GM19452 (cell line): ENCODE data around the gene GDPGP1.

ENCODE experiments used
- ATAC-seq: cut with Tn5 transposase; IDR thresholded peaks from one replicate; pipeline ENCODE4 v1.9.1; 2021; ENCODE audit not compliant: unreplicated experiment

GDPGP1 gene

DNA sequence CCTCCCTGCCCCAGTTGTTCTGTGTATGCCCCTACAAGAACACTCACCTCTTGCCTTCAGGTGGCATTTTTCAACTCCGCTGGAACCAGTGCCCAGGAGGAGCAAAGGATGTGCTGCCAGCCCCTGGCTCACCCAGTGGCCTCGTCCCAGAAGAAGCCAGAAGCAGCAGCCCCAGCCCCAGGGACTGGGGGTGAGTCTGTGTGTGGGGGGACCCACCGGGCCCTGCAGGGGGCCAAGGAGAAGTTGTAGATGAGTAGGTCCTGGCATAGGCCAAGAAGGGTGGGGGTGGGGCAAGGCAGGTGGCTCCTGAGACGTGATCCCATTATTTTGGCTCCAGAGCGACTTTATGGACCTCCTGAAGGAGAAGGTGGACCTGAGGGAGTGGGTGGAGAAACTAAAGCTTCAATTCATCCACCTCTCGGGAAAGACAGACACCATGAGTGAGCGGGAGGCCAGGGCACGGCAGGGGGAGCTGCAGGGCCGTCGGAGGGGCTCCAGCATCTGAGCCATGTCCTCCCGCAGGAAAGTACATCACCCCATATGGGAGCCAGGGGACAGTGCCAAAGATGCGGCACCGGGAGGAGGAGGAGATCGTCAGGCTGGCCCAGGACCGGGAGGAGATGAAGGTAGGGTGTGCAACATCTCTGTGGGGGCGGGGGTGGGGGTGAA is 60.7 kb downstream of the GDPGP1 start:
- no peak for ATAC-seq

- ATAC-seq: no peak
Observed at GRCh38 chr15:90295270-90295648, 61.2 kb downstream of the GDPGP1 start.
